GM18499 (cell line): ENCODE data around the gene TMEM135.
"Not testable (repeated sequence)": the region's sequence is repeated elsewhere in the genome, so short reads cannot be mapped to it uniquely, and the experiment has no call there.

ENCODE experiments used
- ATAC-seq: cut with Tn5 transposase; IDR thresholded peaks from one replicate; pipeline ENCODE4 v1.9.1; 2021; ENCODE audit warnings: moderate number of reproducible peaks; ENCODE audit not compliant: insufficient read depth, unreplicated experiment

Gene TMEM135

GRCh38 chr11:87134524-87135106 lies 96.9 kb downstream of the TMEM135 start:
- ATAC-seq = no peak

GRCh38 chr11:87136236-87136635 lies 98.5 kb downstream of the TMEM135 start:
- ATAC-seq = no peak

- ATAC-seq = no peak
Observed at GRCh38 chr11:87137711-87138110, 100.0 kb downstream of the TMEM135 start.

GRCh38 chr11:87139475-87139874 lies 101.7 kb downstream of the TMEM135 start:
- ATAC-seq = no peak

- ATAC-seq = no peak
Observed at GRCh38 chr11:87141322-87141721, 103.6 kb downstream of the TMEM135 start.

GRCh38 chr11:87141980-87142514 lies 104.3 kb downstream of the TMEM135 start:
- ATAC-seq = no peak

- no peak for ATAC-seq
Observed at GRCh38 chr11:87142594-87142993, 104.9 kb downstream of the TMEM135 start.

GRCh38 chr11:87143641-87144040 lies 105.9 kb downstream of the TMEM135 start:
- ATAC-seq = no peak

- ATAC-seq = no peak
Observed at GRCh38 chr11:87144252-87144651, 106.5 kb downstream of the TMEM135 start.

GRCh38 chr11:87148749-87149148 lies 111.0 kb downstream of the TMEM135 start:
- ATAC-seq = no peak

- not testable (repeated sequence) for ATAC-seq
Observed at GRCh38 chr11:87149782-87150181, 112.0 kb downstream of the TMEM135 start.

- ATAC-seq = no peak
Observed at GRCh38 chr11:87150936-87151335, 113.2 kb downstream of the TMEM135 start.

- ATAC-seq = no peak
Observed at GRCh38 chr11:87154246-87154645, 116.5 kb downstream of the TMEM135 start.

- no peak for ATAC-seq
Observed at GRCh38 chr11:87156970-87157369, 119.2 kb downstream of the TMEM135 start.

GRCh38 chr11:87169076-87169475 lies 131.3 kb downstream of the TMEM135 start:
- ATAC-seq = not testable (repeated sequence)

GRCh38 chr11:87173185-87174039 lies 135.7 kb downstream of the TMEM135 start:
- ATAC-seq = no peak

GRCh38 chr11:87174870-87175269 lies 137.1 kb downstream of the TMEM135 start:
- ATAC-seq = no peak

GRCh38 chr11:87176044-87176443 lies 138.3 kb downstream of the TMEM135 start:
- ATAC-seq = no peak

GRCh38 chr11:87179621-87180020 lies 141.9 kb downstream of the TMEM135 start:
- ATAC-seq = no peak

- ATAC-seq = no peak
Observed at GRCh38 chr11:87180742-87181141, 143.0 kb downstream of the TMEM135 start.

GRCh38 chr11:87181143-87181542 lies 143.4 kb downstream of the TMEM135 start:
- no peak for ATAC-seq

- no peak for ATAC-seq
Observed at GRCh38 chr11:87185228-87185627, 147.5 kb downstream of the TMEM135 start.
